Measurements from ENCODE around the gene PROP1. TPM values are rescaled to one million over a fixed set of nuclear protein-coding genes. Genes with fewer than 3 reads are reported as not detected.
A peak's percentile ranks its signal among the peaks of the same experiment; 100 is the strongest.
"Not testable (repeated sequence)": the region's sequence is repeated elsewhere in the genome, so short reads cannot be mapped to it uniquely, and the experiment has no call there.

PROP1 gene
- total RNA-seq, 1 donor from 2014 or later, result not detected

- DNase-seq (ENCODE audit: low spot score in 2 of 2); FAIRE-seq: not testable (repeated sequence)
Observed at GRCh38 chr5:177949656-177950055, 46.4 kb downstream of the PROP1 start.

- FAIRE-seq; DNase-seq (ENCODE audit: low spot score in 2 of 2): not testable (repeated sequence)
Observed at GRCh38 chr5:177949065-177949464, 47.0 kb downstream of the PROP1 start.

- not testable (repeated sequence) for FAIRE-seq
Observed at GRCh38 chr5:177947912-177948311, 48.1 kb downstream of the PROP1 start.

GRCh38 chr5:177945601-177946283, 50.3 kb downstream of the PROP1 start:
- FAIRE-seq, result peak; percentile 63
- not testable (repeated sequence) for DNase-seq (ENCODE audit: low spot score in 2 of 2)

More at GRCh38 chr5:177947912-177948311, 48.1 kb downstream of the PROP1 start:
- not testable (repeated sequence) for DNase-seq (ENCODE audit: low spot score in 2 of 2)

GRCh38 chr5:177945145-177945544, 50.9 kb downstream of the PROP1 start:
- FAIRE-seq; DNase-seq (ENCODE audit: low spot score in 2 of 2): not testable (repeated sequence)

GRCh38 chr5:177943805-177944736, 52.0 kb downstream of the PROP1 start:
- not testable (repeated sequence) for FAIRE-seq; DNase-seq (ENCODE audit: low spot score in 2 of 2)

- not testable (repeated sequence) for FAIRE-seq; DNase-seq (ENCODE audit: low spot score in 2 of 2)
Observed at GRCh38 chr5:177942896-177943295, 53.1 kb downstream of the PROP1 start.

Other genes with a start within 250 kb of the PROP1 start
- gene FAM153A, start 213.3 kb downstream of the PROP1 start, total RNA-seq, result 2.4 TPM
- 4.1 TPM for gene N4BP3, start 117.3 kb upstream of the PROP1 start, total RNA-seq
- gene RMND5B, start 134.8 kb upstream of the PROP1 start, total RNA-seq, result 20.8 TPM
- 75.8 TPM for gene NHP2, start 157.6 kb upstream of the PROP1 start, total RNA-seq
- not detected for gene GMCL2, start 191.1 kb upstream of the PROP1 start, total RNA-seq
- 49.7 TPM for gene HNRNPAB, start 208.3 kb upstream of the PROP1 start, total RNA-seq
- 9.0 TPM for gene PHYKPL, start 236.6 kb upstream of the PROP1 start, total RNA-seq